ENCODE data around the gene PTAFR.

- TF ChIP-seq CTCF (IDR thresholded peaks at IDR 0.05) = no peak
- no peak for TF ChIP-seq POLR2A (IDR thresholded peaks at IDR 0.05)
Measured at GRCh38 chr1:28171246-28171645, 5.2 kb downstream of the PTAFR start.
